Tongue (tissue), 2 donors: ENCODE measurements around the gene ATP5MC3. TPM values are rescaled to one million over a fixed set of nuclear protein-coding genes. Genes with fewer than 3 reads are reported as not detected.

ENCODE experiments used
- DNase-seq: peaks from one replicate; pipeline ENCODE4 v3.0.0-alpha.2; 2015
- total RNA-seq: library from RNA; depleted of rRNA; stranded (reverse); fragments of >200 nt; gene quantifications from one replicate; pipeline ENCODE4 v1.2.3, GENCODE V29; 2014

Gene ATP5MC3
- total RNA-seq, 1 donor from 2014 or later = 151 TPM

GRCh38 chr2:175167792-175168563, 13.5 kb downstream of the ATP5MC3 start, which contains the start of gene ATF2:
Gene ATF2, minus strand, starts transcription at chr2:175168203. Its CDS starts 31,760 bp downstream, at chr2:175136443.
- peak; percentile 100 for DNase-seq

GRCh38 chr2:175167076-175167791, 14.3 kb downstream of the ATP5MC3 start:
- DNase-seq = peak; percentile 66

- peak; percentile 6 for DNase-seq
Measured at GRCh38 chr2:175166216-175166824, 15.2 kb downstream of the ATP5MC3 start.

GRCh38 chr2:175164235-175164634, 17.3 kb downstream of the ATP5MC3 start:
- no peak for DNase-seq

- no peak for DNase-seq
Measured at GRCh38 chr2:175158894-175159293, 22.6 kb downstream of the ATP5MC3 start.

- DNase-seq = no peak
Measured at GRCh38 chr2:175156534-175156933, 25.0 kb downstream of the ATP5MC3 start.

- DNase-seq = no peak
Measured at GRCh38 chr2:175154661-175155082, 26.8 kb downstream of the ATP5MC3 start.

GRCh38 chr2:175152242-175152641, 29.3 kb downstream of the ATP5MC3 start:
- DNase-seq = no peak

- no peak for DNase-seq
Measured at GRCh38 chr2:175151791-175152190, 29.7 kb downstream of the ATP5MC3 start.

- no peak for DNase-seq
Measured at GRCh38 chr2:175147186-175147585, 34.3 kb downstream of the ATP5MC3 start.

- no peak for DNase-seq
Measured at GRCh38 chr2:175143678-175144077, 37.8 kb downstream of the ATP5MC3 start.

GRCh38 chr2:175143191-175143590, 38.3 kb downstream of the ATP5MC3 start:
- DNase-seq = no peak

- no peak for DNase-seq
Measured at GRCh38 chr2:175140332-175140731, 41.2 kb downstream of the ATP5MC3 start.

GRCh38 chr2:175137793-175138192, 43.7 kb downstream of the ATP5MC3 start:
- DNase-seq = no peak

GRCh38 chr2:175136334-175137215, 44.9 kb downstream of the ATP5MC3 start:
- no peak for DNase-seq

- DNase-seq = no peak
Measured at GRCh38 chr2:175135862-175136261, 45.6 kb downstream of the ATP5MC3 start.

GRCh38 chr2:175135177-175135576, 46.3 kb downstream of the ATP5MC3 start:
- no peak for DNase-seq

- DNase-seq = no peak
Measured at GRCh38 chr2:175131252-175131651, 50.3 kb downstream of the ATP5MC3 start.

GRCh38 chr2:175126661-175127060, 54.8 kb downstream of the ATP5MC3 start:
- DNase-seq = no peak
